ENCODE measurements around the gene VPS41. TPM values are rescaled to one million over a fixed set of nuclear protein-coding genes. Genes with fewer than 3 reads are reported as not detected.

The VPS41 gene
- total RNA-seq, 2 donors from 2014 or later = 56.5 to 60.9 TPM

- Histone ChIP-seq H3K27me3 (no peaks in the 10 kb centered on the region), H3K9me3 (no peaks in the 10 kb centered on the region), H3K9ac (ENCODE audit: low read depth in 2 of 2, low read length in 2 of 2) (no peak overlapping the region), H3K4me1 (no peaks in the 10 kb centered on the region), H3K36me3 (no peaks in the 10 kb centered on the region), H3K4me3 (no peak overlapping the region), H3K27ac (no peak overlapping the region)
- no peak for DNase-seq
- TF ChIP-seq, protein P1, sequence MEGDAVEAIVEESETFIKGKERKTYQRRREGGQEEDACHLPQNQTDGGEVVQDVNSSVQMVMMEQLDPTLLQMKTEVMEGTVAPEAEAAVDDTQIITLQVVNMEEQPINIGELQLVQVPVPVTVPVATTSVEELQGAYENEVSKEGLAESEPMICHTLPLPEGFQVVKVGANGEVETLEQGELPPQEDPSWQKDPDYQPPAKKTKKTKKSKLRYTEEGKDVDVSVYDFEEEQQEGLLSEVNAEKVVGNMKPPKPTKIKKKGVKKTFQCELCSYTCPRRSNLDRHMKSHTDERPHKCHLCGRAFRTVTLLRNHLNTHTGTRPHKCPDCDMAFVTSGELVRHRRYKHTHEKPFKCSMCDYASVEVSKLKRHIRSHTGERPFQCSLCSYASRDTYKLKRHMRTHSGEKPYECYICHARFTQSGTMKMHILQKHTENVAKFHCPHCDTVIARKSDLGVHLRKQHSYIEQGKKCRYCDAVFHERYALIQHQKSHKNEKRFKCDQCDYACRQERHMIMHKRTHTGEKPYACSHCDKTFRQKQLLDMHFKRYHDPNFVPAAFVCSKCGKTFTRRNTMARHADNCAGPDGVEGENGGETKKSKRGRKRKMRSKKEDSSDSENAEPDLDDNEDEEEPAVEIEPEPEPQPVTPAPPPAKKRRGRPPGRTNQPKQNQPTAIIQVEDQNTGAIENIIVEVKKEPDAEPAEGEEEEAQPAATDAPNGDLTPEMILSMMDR (IDR thresholded peaks at IDR 0.05) = no peak
- intact Hi-C loops (cut with DNase I) = no loop called here
These were observed 181.6 kb downstream of the VPS41 start for GRCh38 chr7:38727184-38727940.

DNA sequence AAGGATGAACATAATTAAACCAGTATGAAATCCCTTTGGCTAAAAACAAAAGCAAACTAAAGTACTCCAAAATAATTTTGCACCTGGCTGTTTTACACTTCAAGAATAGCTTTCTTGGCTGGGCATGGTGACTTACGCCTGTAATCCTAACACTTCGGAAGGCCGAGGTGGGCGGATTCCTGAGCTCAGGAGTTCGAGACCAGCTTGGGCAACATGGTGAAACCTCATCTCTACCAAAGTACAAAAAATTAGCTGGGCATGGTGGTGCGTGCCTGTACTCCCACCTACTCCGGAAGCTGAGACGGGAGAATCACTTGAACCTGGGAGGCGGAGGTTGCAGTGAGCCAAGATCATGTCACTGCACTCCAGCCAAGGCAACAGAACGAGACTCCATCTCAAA lies 185.7 kb downstream of the VPS41 start:
- H3K4me3 ChIP-seq = no peak overlapping the region
- no peaks in the 10 kb centered on the region for H3K36me3 ChIP-seq
- H3K27ac ChIP-seq = no peak overlapping the region
- no peak overlapping the region for H3K9ac ChIP-seq (ENCODE audit: low read depth in 2 of 2, low read length in 2 of 2)
- no peaks in the 10 kb centered on the region for H3K4me1 ChIP-seq
- no peaks in the 10 kb centered on the region for H3K9me3 ChIP-seq
- no peak for DNase-seq
- intact Hi-C loops (cut with DNase I) = no loop called here
- TF ChIP-seq, protein P1 (IDR thresholded peaks at IDR 0.05) = no peak
- H3K27me3 ChIP-seq = no peaks in the 10 kb centered on the region

GRCh38 chr7:38716397-38716796 lies 192.6 kb downstream of the VPS41 start:
- H3K36me3 ChIP-seq = no peaks in the 10 kb centered on the region
- H3K27me3 ChIP-seq = no peaks in the 10 kb centered on the region
- H3K9ac ChIP-seq (ENCODE audit: low read depth in 2 of 2, low read length in 2 of 2) = no peak overlapping the region
- no peak overlapping the region for H3K27ac ChIP-seq
- TF ChIP-seq, protein P1 (IDR thresholded peaks at IDR 0.05) = no peak
- H3K4me1 ChIP-seq = no peaks in the 10 kb centered on the region
- intact Hi-C loops (cut with DNase I) = no loop called here
- DNase-seq = no peak
- no peaks in the 10 kb centered on the region for H3K9me3 ChIP-seq
- no peak overlapping the region for H3K4me3 ChIP-seq

GRCh38 chr7:38709123-38709522 lies 199.9 kb downstream of the VPS41 start:
- no peaks in the 10 kb centered on the region for H3K4me1 ChIP-seq
- H3K9ac ChIP-seq (ENCODE audit: low read depth in 2 of 2, low read length in 2 of 2) = no peak overlapping the region
- TF ChIP-seq, protein P1 (IDR thresholded peaks at IDR 0.05) = no peak
- H3K27me3 ChIP-seq = no peaks in the 10 kb centered on the region
- H3K9me3 ChIP-seq = no peaks in the 10 kb centered on the region
- intact Hi-C loops (cut with DNase I) = no loop called here
- no peak overlapping the region for H3K4me3 ChIP-seq
- no peaks in the 10 kb centered on the region for H3K36me3 ChIP-seq
- no peak for DNase-seq
- H3K27ac ChIP-seq = no peak overlapping the region

GRCh38 chr7:38704751-38705150 lies 204.2 kb downstream of the VPS41 start:
- Histone ChIP-seq H3K36me3 (no peaks in the 10 kb centered on the region), H3K27ac (no peak overlapping the region), H3K4me3 (no peak overlapping the region), H3K27me3 (no peaks in the 10 kb centered on the region), H3K4me1 (no peaks in the 10 kb centered on the region), H3K9ac (ENCODE audit: low read depth in 2 of 2, low read length in 2 of 2) (no peak overlapping the region), H3K9me3 (no peaks in the 10 kb centered on the region)
- DNase-seq = no peak
- TF ChIP-seq, protein P1 (IDR thresholded peaks at IDR 0.05) = no peak
- intact Hi-C loops (cut with DNase I) = no loop called here
